Sigmoid colon (tissue), 4 donors: Measurements from ENCODE around the gene RBM10.

Source experiments
- POLR2A ChIP-seq, 2 donors: fragments of 450-650 bp; IDR thresholded peaks; one replicate each; pipeline ENCODE4 v1.6.1; 2016; ENCODE audit warnings: antibody characterized with exemption in 2 of 2, mild to moderate bottlenecking in 2 of 2, moderate library complexity in 2 of 2
- POLR2AphosphoS5 ChIP-seq, 4 donors: sonication (generic); formaldehyde crosslinking; IDR thresholded peaks; one replicate each; pipeline ENCODE4 v1.6.1; 2017; ENCODE audit warnings: antibody characterized with exemption in 4 of 4

- TF ChIP-seq POLR2A (IDR thresholded peaks at IDR 0.05): no peak
- no peak for TF ChIP-seq POLR2AphosphoS5 (IDR thresholded peaks at IDR 0.05)
Measured at GRCh38 chrX:47215291-47215900, 70.4 kb downstream of the RBM10 start.
